HEK293 (cell line): Measurements from ENCODE around the gene WDR53.

ENCODE experiments used
- AEBP2 ChIP-seq: fragments of 450-650 bp; formaldehyde crosslinking; IDR thresholded peaks from 2 replicates; pipeline ENCODE4 v1.5.1; 2016; ENCODE audit warnings: missing biosample characterization, missing genetic modification characterization, borderline replicate concordance
- CTCF ChIP-seq: fragments of 450-650 bp; formaldehyde crosslinking; IDR thresholded peaks from 2 replicates; pipeline ENCODE4 v1.5.1; 2016; ENCODE audit warnings: missing biosample characterization, missing genetic modification characterization
- KLF17 ChIP-seq: fragments of 450-650 bp; formaldehyde crosslinking; IDR thresholded peaks from 2 replicates; pipeline ENCODE4 v1.5.1; 2016; ENCODE audit warnings: missing biosample characterization, missing genetic modification characterization
- REST ChIP-seq: fragments of 450-650 bp; formaldehyde crosslinking; IDR thresholded peaks from 2 replicates; pipeline ENCODE4 v1.5.1; 2016; ENCODE audit warnings: missing biosample characterization, missing genetic modification characterization
- ZBTB1 ChIP-seq: fragments of 450-650 bp; formaldehyde crosslinking; IDR thresholded peaks from 2 replicates; pipeline ENCODE4 v1.5.1; 2016; ENCODE audit warnings: missing biosample characterization, missing genetic modification characterization
- ZBTB17 ChIP-seq: fragments of 450-650 bp; formaldehyde crosslinking; IDR thresholded peaks from 2 replicates; pipeline ENCODE4 v1.5.1; 2016; ENCODE audit warnings: missing biosample characterization, missing genetic modification characterization
- ZBTB21 ChIP-seq: fragments of 450-650 bp; formaldehyde crosslinking; IDR thresholded peaks from 2 replicates; pipeline ENCODE4 v1.5.1; 2017; ENCODE audit warnings: missing biosample characterization, missing genetic modification characterization
- ZNF10 ChIP-seq: fragments of 450-650 bp; formaldehyde crosslinking; IDR thresholded peaks from 2 replicates; pipeline ENCODE4 v1.5.1; 2017; ENCODE audit warnings: missing biosample characterization, missing genetic modification characterization
- ZNF112 ChIP-seq: fragments of 450-650 bp; formaldehyde crosslinking; IDR thresholded peaks from 2 replicates; pipeline ENCODE4 v1.5.0; 2017; ENCODE audit warnings: missing biosample characterization, missing genetic modification characterization
- ZNF311 ChIP-seq: fragments of 450-650 bp; formaldehyde crosslinking; IDR thresholded peaks from 2 replicates; pipeline ENCODE4 v1.5.1; 2017; ENCODE audit warnings: missing biosample characterization, missing genetic modification characterization, borderline replicate concordance
- ZNF48 ChIP-seq: fragments of 450-650 bp; formaldehyde crosslinking; IDR thresholded peaks from 2 replicates; pipeline ENCODE4 v1.5.1; 2016; ENCODE audit warnings: missing biosample characterization, missing genetic modification characterization

GRCh38 chr3:196596355-196596754 is 28.0 kb upstream of the WDR53 start:
- TF ChIP-seq ZBTB21 (tag by site-specific recombination), result no peak
- no peak for TF ChIP-seq ZNF311
- no peak for TF ChIP-seq AEBP2 (tag by site-specific recombination)
- TF ChIP-seq ZNF10, result no peak
- no peak for TF ChIP-seq CTCF (tag by site-specific recombination)
- no peak for TF ChIP-seq ZNF48
- TF ChIP-seq ZBTB17 (tag by site-specific recombination), result no peak
- no peak for TF ChIP-seq REST (tag by site-specific recombination)
- TF ChIP-seq ZNF112, result no peak
- no peak for TF ChIP-seq KLF17 (tag by site-specific recombination)
- TF ChIP-seq ZBTB1 (tag by site-specific recombination), result no peak
